KMS-11 (cell line): ENCODE results near the gene RBM24.
"Not testable (repeated sequence)": the region's sequence is repeated elsewhere in the genome, so short reads cannot be mapped to it uniquely, and the experiment has no call there.

Experiments
- H2AFZ ChIP-seq: fragments of 200-600 bp; sonication (generic); 2 replicates; pipeline ENCODE4 v1.6.1; 2016; ENCODE audit warnings: antibody characterized with exemption, mixed run types, low read depth
- H3K27ac ChIP-seq: fragments of 200-600 bp; sonication (generic); 2 replicates; pipeline ENCODE4 v1.6.1; 2016; ENCODE audit warnings: mild to moderate bottlenecking, mixed run types
- H3K27me3 ChIP-seq: fragments of 200-600 bp; sonication (generic); 2 replicates; pipeline ENCODE4 v1.6.1; 2017; ENCODE audit warnings: mild to moderate bottlenecking, low read depth, mixed run types, moderate library complexity; ENCODE audit not compliant: insufficient read depth
- H3K36me3 ChIP-seq: fragments of 200-600 bp; sonication (generic); 2 replicates; pipeline ENCODE4 v1.6.1; 2017; ENCODE audit warnings: mild to moderate bottlenecking, mixed run types; ENCODE audit not compliant: insufficient read depth
- H3K4me1 ChIP-seq: fragments of 200-600 bp; sonication (generic); 2 replicates; pipeline ENCODE4 v1.6.1; 2016; ENCODE audit warnings: mild to moderate bottlenecking, low read depth, mixed run types; ENCODE audit not compliant: poor library complexity, severe bottlenecking
- H3K4me2 ChIP-seq: fragments of 200-600 bp; sonication (generic); 2 replicates; pipeline ENCODE4 v1.7.0; 2016; ENCODE audit warnings: mild to moderate bottlenecking, mixed run types
- H3K4me3 ChIP-seq: fragments of 200-600 bp; sonication (generic); IDR thresholded peaks from 2 replicates; pipeline ENCODE4 v1.6.1; 2017; ENCODE audit warnings: low read depth, low read length, mixed read lengths; ENCODE audit not compliant: insufficient read depth
- H3K79me2 ChIP-seq: fragments of 200-600 bp; sonication (generic); 2 replicates; pipeline ENCODE4 v1.6.1; 2016; ENCODE audit warnings: low read depth, mixed run types; ENCODE audit not compliant: insufficient read depth
- H3K9ac ChIP-seq: fragments of 200-600 bp; sonication (generic); 2 replicates; pipeline ENCODE4 v1.6.1; 2016; ENCODE audit warnings: mild to moderate bottlenecking, mixed run types
- H4K20me1 ChIP-seq: fragments of 200-600 bp; sonication (generic); 2 replicates; pipeline ENCODE4 v1.6.1; 2016; ENCODE audit warnings: mild to moderate bottlenecking, mixed run types; ENCODE audit not compliant: insufficient read depth
- TF ChIP-seq, protein P1 (sequence below): fragments of 200-600 bp; sonication (generic); conservative IDR thresholded peaks from 2 replicates; pipeline ENCODE4 v1.6.1; 2017; ENCODE audit warnings: low read depth, mild to moderate bottlenecking, antibody characterized with exemption, low read length, moderate library complexity, mixed read lengths

RBM24 gene

DNA sequence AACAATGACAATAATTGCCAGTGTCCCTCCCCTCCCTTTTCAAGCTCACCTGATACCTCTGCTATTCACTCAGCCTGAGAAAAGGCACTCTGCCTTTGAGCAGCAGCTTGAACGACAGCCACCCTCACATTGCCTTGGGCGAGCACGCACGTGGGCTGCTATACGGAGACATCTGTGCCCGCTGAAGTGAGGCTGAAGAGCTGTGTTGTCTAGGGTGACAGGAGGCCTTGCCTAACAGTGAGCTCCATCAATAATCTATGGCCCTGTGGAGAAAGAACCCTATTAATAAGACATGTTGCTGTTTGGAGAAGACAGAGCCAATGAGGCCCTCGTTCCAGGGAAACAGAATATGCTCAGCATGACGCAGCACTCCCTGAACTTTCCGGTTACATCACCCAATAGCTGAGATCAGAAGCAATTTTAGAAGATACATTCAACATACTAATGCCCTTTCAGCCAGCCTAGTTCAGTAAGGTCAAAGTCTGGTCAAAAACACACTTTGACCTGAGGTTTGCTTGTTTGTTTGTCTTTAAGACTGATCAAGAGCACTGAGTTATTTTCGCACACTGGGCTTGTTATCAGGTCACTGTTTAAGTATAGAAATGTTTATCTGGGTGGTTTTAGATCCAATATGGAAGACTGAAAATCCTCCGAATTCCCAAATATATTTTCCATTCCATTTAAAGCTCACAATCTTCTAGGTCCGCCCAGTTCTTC, 30.6 kb downstream of the RBM24 start:
- no peak overlapping the region for H2AFZ ChIP-seq
- no peak overlapping the region for H3K27ac ChIP-seq
- TF ChIP-seq, protein P1, sequence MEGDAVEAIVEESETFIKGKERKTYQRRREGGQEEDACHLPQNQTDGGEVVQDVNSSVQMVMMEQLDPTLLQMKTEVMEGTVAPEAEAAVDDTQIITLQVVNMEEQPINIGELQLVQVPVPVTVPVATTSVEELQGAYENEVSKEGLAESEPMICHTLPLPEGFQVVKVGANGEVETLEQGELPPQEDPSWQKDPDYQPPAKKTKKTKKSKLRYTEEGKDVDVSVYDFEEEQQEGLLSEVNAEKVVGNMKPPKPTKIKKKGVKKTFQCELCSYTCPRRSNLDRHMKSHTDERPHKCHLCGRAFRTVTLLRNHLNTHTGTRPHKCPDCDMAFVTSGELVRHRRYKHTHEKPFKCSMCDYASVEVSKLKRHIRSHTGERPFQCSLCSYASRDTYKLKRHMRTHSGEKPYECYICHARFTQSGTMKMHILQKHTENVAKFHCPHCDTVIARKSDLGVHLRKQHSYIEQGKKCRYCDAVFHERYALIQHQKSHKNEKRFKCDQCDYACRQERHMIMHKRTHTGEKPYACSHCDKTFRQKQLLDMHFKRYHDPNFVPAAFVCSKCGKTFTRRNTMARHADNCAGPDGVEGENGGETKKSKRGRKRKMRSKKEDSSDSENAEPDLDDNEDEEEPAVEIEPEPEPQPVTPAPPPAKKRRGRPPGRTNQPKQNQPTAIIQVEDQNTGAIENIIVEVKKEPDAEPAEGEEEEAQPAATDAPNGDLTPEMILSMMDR = no peak

DNA sequence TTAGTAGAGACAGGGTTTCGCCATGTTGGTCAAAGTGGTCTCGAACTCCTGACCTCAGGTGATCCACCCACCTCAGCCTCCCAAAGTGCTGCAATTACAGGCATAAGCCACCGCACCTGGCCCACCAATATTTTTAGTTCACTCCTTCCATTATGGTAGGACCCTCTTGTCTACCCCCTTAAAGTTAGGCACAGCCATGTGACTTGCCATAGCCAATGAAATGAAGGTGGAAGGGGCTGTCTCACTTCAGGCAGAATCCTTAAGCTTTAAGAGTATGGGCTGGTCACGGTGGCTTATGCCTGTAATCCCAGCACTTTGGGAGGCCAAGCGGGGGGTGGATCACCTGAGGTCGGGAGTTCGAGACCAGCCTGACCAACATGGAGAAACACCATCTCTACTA, 32.1 kb downstream of the RBM24 start:
- not testable (repeated sequence) for H4K20me1 ChIP-seq, H3K27me3 ChIP-seq, H3K9ac ChIP-seq, H3K4me1 ChIP-seq, H3K36me3 ChIP-seq, H3K27ac ChIP-seq, H2AFZ ChIP-seq, H3K79me2 ChIP-seq, H3K4me3 ChIP-seq, H3K4me2 ChIP-seq

More for the DNA sequence above, 30.6 kb downstream of the RBM24 start:
- Histone ChIP-seq H3K79me2 (no peaks in the 10 kb centered on the region), H3K4me3 (no peak overlapping the region), H3K4me2 (no peak overlapping the region), H3K36me3 (no peaks in the 10 kb centered on the region), H3K27me3 (no peaks in the 10 kb centered on the region), H3K4me1 (peaks cover 5% of the 10 kb centered on the region), H4K20me1 (no peaks in the 10 kb centered on the region), H3K9ac (no peak overlapping the region)

DNA sequence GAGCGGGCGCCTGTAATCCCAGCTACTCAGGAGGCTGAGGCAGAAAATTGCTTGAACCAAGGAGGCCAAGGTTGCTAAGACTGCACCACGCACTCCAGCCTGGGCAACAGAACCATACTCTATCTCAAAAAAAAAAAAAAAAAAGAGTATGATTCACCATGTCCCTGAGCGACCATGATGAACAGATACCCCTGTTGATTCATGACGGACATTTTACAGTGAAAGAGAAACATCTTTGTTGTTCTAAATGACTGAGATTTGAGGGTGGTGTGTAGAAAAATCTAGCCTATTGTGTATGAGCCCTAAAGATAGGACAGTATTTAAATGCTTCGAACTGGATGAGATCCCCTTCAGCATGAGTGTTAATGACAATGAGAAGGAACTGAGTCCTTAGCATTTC, 32.8 kb downstream of the RBM24 start:
- no peak overlapping the region for H3K4me2 ChIP-seq
- TF ChIP-seq, protein P1 = no peak
- H3K4me1 ChIP-seq = no peaks in the 10 kb centered on the region

DNA sequence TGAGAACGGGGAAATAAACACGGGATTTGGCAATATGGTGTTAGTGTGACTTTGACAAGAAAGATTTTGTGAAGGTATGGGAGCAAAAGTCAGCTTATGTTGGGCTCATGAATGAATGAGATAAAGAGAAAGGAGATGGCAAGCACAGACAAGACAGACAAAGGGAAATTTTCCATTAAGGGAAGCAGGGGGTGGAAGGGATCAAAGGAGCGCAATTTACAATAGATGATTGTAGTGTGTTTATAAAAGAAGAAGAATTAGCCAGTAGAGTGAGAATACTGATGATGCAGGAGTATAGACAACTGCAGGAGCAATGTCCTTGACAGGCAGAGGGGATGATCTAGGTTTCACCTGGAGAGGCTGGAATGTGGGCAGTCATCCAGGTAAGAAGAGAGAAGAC, 34.1 kb downstream of the RBM24 start:
- no peak overlapping the region for H3K27ac ChIP-seq
- no peaks in the 10 kb centered on the region for H4K20me1 ChIP-seq
- no peaks in the 10 kb centered on the region for H3K36me3 ChIP-seq
- H3K27me3 ChIP-seq = no peaks in the 10 kb centered on the region
- H2AFZ ChIP-seq = no peak overlapping the region
- H3K4me3 ChIP-seq = no peak overlapping the region
- H3K79me2 ChIP-seq = no peaks in the 10 kb centered on the region
- TF ChIP-seq, protein P1 = no peak
- H3K9ac ChIP-seq = no peak overlapping the region
- no peak overlapping the region for H3K4me2 ChIP-seq
- no peaks in the 10 kb centered on the region for H3K4me1 ChIP-seq

More for the DNA sequence above, 32.8 kb downstream of the RBM24 start:
- Histone ChIP-seq H3K4me3 (no peak overlapping the region), H3K27me3 (no peaks in the 10 kb centered on the region), H3K36me3 (no peaks in the 10 kb centered on the region), H4K20me1 (no peaks in the 10 kb centered on the region), H3K79me2 (no peaks in the 10 kb centered on the region), H3K27ac (no peak overlapping the region), H3K9ac (no peak overlapping the region), H2AFZ (no peak overlapping the region)

DNA sequence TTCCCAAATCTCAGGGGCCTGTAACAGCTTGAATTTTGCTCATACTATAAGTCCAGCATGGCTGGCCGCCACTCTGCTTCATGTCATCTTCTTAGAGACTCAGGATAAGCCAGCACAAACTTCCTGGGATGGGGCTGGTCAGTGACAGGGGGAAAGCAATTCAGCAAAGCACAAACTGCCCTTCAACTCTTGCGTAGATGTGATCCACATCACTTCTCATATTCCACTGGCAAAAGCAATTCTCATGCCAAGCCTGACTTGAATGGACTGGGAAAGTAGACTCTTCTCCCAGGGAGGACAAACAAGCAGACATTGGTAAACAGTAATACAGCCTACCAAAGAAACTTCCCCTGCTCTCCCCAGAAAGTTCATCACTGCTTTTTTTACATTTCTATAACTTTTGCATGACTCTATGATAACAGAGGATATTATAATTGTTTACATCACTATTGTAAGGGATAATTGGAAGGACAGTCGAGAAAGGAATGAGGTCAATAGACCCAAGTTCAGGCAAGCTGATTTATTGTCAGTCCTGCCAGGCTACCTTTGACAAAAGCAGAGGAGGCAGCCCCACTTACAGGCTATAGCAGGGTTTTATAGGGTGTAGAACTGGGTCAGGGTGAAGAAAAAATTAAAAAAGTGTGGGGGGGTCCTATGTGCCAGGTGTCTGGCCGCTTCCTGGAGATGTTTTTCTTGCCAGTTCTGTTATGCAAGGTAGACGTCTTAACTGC, 37.4 kb downstream of the RBM24 start:
- no peak overlapping the region for H3K9ac ChIP-seq
- no peak overlapping the region for H2AFZ ChIP-seq
- H3K4me2 ChIP-seq = no peak overlapping the region
- H3K36me3 ChIP-seq = no peaks in the 10 kb centered on the region
- H3K79me2 ChIP-seq = no peaks in the 10 kb centered on the region
- H3K27me3 ChIP-seq = no peaks in the 10 kb centered on the region
- TF ChIP-seq, protein P1 = no peak
- H3K4me1 ChIP-seq = no peaks in the 10 kb centered on the region
- no peaks in the 10 kb centered on the region for H4K20me1 ChIP-seq
- no peak overlapping the region for H3K4me3 ChIP-seq
- no peak overlapping the region for H3K27ac ChIP-seq

DNA sequence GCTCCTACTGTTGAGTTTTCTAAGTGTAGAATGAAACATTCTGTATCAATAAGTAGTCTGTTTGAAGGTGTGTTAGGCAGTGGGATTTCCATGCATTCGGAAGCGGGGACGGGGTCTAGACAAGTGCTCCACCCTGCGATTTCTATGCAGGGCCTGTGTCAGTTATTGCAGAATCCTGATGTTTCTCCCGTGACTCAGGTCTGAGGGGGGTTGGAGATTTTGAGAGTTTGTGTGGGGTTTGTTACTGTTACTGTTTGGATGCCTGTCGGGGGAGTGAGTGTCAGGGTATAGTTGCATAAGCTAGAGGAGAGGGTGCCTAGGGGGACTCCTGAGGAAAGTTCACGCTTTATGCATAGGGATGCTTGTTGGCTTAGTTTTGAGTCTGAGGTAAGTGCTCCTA, 39.1 kb downstream of the RBM24 start:
- H2AFZ ChIP-seq, H3K4me1 ChIP-seq, H3K27ac ChIP-seq, H3K36me3 ChIP-seq, H3K4me3 ChIP-seq, H3K9ac ChIP-seq, H3K79me2 ChIP-seq, H3K27me3 ChIP-seq, H3K4me2 ChIP-seq, H4K20me1 ChIP-seq: not testable (repeated sequence)
